Right lobe of liver (tissue), 6 donors: ENCODE results near the gene ZNF862. TPM values are rescaled to one million over a fixed set of nuclear protein-coding genes. Genes with fewer than 3 reads are reported as not detected.

Experiments used
- ATAC-seq, 4 donors: fragments of 200-7000 bp; cut with Tn5 transposase; one replicate each; pipeline ENCODE4 v1.9.1; 2020; ENCODE audit warnings: mild to moderate bottlenecking in 4 of 4, moderate library complexity in 4 of 4
- DNase-seq, 3 donors: peaks; one replicate each; pipeline ENCODE4 v3.0.0-alpha.2; 2020
- H3K27ac ChIP-seq, 3 donors: fragments of 200-600 bp; one replicate each; pipeline ENCODE4 v1.8.0; 2022
- H3K27me3 ChIP-seq, 2 donors: fragments of 200-600 bp; one replicate each; pipeline ENCODE4 v1.8.0; 2022
- H3K36me3 ChIP-seq, 4 donors: fragments of 200-600 bp; sonication (generic) in 1 of 4; one replicate each; pipeline versions ENCODE4 v1.5.1 to v1.8.0; 2017 to 2022; ENCODE audit warnings: control low read depth in 1 of 4
- H3K4me1 ChIP-seq, 4 donors: fragments of 200-600 bp; sonication (generic) in 1 of 4; one replicate each; pipeline versions ENCODE4 v1.5.1 to v1.8.0; 2017 to 2022; ENCODE audit warnings: control low read depth in 1 of 4
- H3K4me3 ChIP-seq, 3 donors: fragments of 200-600 bp; one replicate each; pipeline ENCODE4 v1.8.0; 2022
- H3K9me3 ChIP-seq, 4 donors: fragments of 200-600 bp; sonication (generic) in 1 of 4; one replicate each; pipeline versions ENCODE4 v1.5.1 to v1.8.0; 2017 to 2022; ENCODE audit warnings: control low read depth in 1 of 4
- POLR2A ChIP-seq: fragments of 450-650 bp; IDR thresholded peaks from one replicate; pipeline ENCODE4 v1.6.1; 2017; ENCODE audit warnings: antibody characterized with exemption, mild to moderate bottlenecking
- WGBS: methylation state at CpG from one replicate; pipeline ENCODE4 v1.1.6; 2018; ENCODE audit warnings: low coverage, low lambda C conversion rate; ENCODE audit not compliant: insufficient coverage; ENCODE audit errors: missing lambda C conversion rate; 5-methylcytosine and 5-hydroxymethylcytosine counted together
- intact Hi-C, 2 donors: fragments of 100-400 bp; cut with DNase I; formaldehyde crosslinking; loops; one replicate each; pipeline versions ENCODE4 v1.11.2 to v1.14.1; 2022
- total RNA-seq, 6 experiments: library from RNA; depleted of rRNA in 2 of 6; stranded (reverse); fragments of >200 nt in 2 of 6; fragmentation: NEBNext Ultra II Directional in 3 of 6; extraction: Animal tissue kit (Norgen Biotek cat#: 25700) in 3 of 6; gene quantifications; one replicate each; pipeline versions ENCODE4 v1.1.0 to v1.2.4, GENCODE V29; 2016 to 2023
- TF ChIP-seq, protein P1 (sequence below), 4 donors: fragments of 200-600 bp in 3 of 4; fragments of 450-650 bp in 1 of 4; IDR thresholded peaks; one replicate each; pipeline versions ENCODE4 v1.5.1 to v1.8.0; 2016 to 2022; ENCODE audit warnings: antibody characterized with exemption in 4 of 4, mild to moderate bottlenecking in 2 of 4
- donor health status: DM: no; HTN: yes; CAD: no.
- donor health status: DM: no; HTN: no; CAD: no.
- donor health status: DM: no; HTN: no; CAD: no.
- donor health status: DM: no; HTN: yes; CAD: no.
- donor health status: DM: no; HTN: yes; CAD: no.

Gene ZNF862
- total RNA-seq, 6 experiments from 2014 or later = 2.5 to 11.3 (median 7.1) TPM

DNA sequence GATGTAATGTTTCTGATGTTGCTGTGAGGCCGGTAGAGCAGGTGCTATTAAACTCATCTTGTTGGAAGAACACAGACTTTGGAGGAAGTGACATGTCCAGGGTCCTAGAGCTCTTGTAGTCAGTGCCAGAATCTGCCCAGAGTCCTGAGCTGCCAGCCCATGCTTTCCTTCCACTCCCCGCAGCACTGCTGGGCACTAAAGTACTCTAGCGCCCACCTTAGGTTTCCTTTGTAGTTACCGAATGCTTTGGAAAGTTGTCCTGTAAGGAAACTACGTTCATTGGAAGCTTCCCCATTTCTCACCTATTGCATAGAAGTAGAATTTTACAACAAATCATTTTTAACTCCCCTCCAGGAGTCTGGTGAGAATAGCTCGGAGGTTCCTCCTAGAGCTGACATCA is 11.0 kb downstream of the ZNF862 start:
- peak in 1 of 3 donors; percentile 30 for DNase-seq
- intact Hi-C loops = no loop called here
- WGBS = 81% methylated on average over 5 of the region's 6 CpGs

DNA sequence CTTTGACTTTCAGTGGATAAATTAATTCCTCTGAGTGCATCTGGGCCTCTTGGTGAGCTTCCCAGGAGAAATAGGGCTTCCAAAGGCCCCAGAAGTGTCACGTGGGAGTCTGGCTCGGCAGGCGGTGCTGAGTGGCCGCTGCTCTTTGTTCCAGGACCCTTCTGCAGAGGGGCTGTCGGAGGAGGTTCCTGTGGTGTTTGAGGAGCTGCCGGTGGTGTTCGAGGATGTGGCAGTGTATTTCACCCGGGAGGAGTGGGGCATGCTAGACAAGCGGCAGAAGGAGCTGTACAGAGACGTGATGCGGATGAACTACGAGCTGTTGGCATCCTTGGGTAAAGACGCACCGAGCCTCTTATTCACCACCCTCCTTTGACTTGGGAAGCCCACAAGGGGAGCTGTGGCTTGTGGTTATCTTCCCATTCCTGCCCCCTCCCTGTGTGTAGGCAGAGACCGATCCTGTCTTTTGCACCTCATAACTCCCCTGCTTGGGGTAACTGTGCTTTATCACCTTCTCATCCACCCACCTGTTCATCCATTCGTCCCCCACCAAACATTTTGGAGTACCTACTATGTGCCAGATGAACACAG is 11.9 kb downstream of the ZNF862 start:
- Histone ChIP-seq H3K36me3 (no peaks in the 10 kb centered on the region), H3K9me3 (no peaks in the 10 kb centered on the region), H3K27me3 (no peaks in the 10 kb centered on the region), H3K4me1 (peaks cover 0 to 11% (median 3%) of the 10 kb centered on the region in 4 donors), H3K27ac (no peak overlapping the region), H3K4me3 (no peak overlapping the region)
- ATAC-seq (no peak), DNase-seq (peak in 1 of 3 donors; percentile 25)
- intact Hi-C loops = no loop called here
- TF ChIP-seq POLR2A = no peak
- TF ChIP-seq, protein P1, sequence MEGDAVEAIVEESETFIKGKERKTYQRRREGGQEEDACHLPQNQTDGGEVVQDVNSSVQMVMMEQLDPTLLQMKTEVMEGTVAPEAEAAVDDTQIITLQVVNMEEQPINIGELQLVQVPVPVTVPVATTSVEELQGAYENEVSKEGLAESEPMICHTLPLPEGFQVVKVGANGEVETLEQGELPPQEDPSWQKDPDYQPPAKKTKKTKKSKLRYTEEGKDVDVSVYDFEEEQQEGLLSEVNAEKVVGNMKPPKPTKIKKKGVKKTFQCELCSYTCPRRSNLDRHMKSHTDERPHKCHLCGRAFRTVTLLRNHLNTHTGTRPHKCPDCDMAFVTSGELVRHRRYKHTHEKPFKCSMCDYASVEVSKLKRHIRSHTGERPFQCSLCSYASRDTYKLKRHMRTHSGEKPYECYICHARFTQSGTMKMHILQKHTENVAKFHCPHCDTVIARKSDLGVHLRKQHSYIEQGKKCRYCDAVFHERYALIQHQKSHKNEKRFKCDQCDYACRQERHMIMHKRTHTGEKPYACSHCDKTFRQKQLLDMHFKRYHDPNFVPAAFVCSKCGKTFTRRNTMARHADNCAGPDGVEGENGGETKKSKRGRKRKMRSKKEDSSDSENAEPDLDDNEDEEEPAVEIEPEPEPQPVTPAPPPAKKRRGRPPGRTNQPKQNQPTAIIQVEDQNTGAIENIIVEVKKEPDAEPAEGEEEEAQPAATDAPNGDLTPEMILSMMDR (IDR thresholded peaks at IDR 0.05) = no peak
- WGBS = 77% methylated on average over 7 of the region's 16 CpGs

More for the DNA sequence above, 11.0 kb downstream of the ZNF862 start:
- H3K27me3 ChIP-seq = no peaks in the 10 kb centered on the region
- peaks cover 0 to 2% (median 0%) of the 10 kb centered on the region in 4 donors for H3K4me1 ChIP-seq
- no peak overlapping the region for H3K27ac ChIP-seq
- no peaks in the 10 kb centered on the region for H3K9me3 ChIP-seq
- H3K4me3 ChIP-seq = no peak overlapping the region
- no peak for ATAC-seq
- TF ChIP-seq POLR2A = no peak
- TF ChIP-seq, protein P1 (IDR thresholded peaks at IDR 0.05) = no peak
- H3K36me3 ChIP-seq = no peaks in the 10 kb centered on the region

DNA sequence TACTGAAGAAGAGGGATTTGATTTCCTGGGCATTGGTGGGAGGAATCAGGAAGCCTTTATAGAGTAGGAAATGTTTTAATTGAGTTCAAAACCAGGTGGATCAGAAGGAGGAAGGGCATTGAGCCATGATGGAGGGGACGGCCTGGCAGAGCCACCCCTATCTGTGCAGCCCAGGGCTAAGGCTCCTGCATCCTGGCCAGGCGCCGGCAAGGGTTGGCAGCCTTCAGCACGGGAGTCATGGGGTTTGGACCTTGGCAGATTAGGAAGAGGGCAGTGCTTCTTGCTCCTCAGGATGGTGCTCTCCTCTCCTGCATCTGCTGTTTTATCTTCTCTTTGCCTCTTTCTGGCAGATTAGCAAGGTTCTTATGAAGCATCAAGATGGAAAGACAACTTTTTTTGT is 12.5 kb downstream of the ZNF862 start:
- DNase-seq (peak in 1 of 3 donors; percentile 24), ATAC-seq (no peak)
- no peak overlapping the region for H3K4me3 ChIP-seq
- no peaks in the 10 kb centered on the region for H3K27me3 ChIP-seq
- H3K27ac ChIP-seq = no peak overlapping the region
- H3K36me3 ChIP-seq = no peaks in the 10 kb centered on the region
- TF ChIP-seq, protein P1 (IDR thresholded peaks at IDR 0.05) = no peak
- TF ChIP-seq POLR2A = no peak
- peaks cover 0 to 11% (median 3%) of the 10 kb centered on the region in 4 donors for H3K4me1 ChIP-seq
- whole genome bisulfite sequencing = no CpG with 5 or more reads among the region's 4 CpGs
- intact Hi-C loops = no loop called here
- no peaks in the 10 kb centered on the region for H3K9me3 ChIP-seq

DNA sequence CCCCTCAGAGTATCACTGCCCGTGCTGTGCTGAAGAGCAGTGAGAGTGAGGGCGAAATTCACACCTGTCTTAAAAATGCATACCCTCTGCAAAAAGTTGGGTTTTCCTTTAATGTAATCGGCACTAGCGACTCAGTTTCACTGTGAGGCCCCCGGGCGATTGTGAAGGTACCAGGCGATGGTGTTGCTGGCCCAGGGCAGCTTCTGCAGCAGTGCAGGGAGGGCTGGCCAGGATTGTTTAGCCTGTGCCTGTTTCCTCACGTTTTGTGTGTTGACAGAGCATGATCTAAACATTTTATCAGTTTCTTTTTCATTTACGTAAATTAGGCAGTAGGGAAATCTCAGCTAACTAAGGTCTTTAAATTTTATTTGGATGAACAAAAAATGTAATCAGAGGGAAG is 13.3 kb downstream of the ZNF862 start:
- intact Hi-C loops = no loop called here
- ATAC-seq (no peak), DNase-seq (no peak)
- peaks cover 0 to 11% (median 3%) of the 10 kb centered on the region in 4 donors for H3K4me1 ChIP-seq
- no peaks in the 10 kb centered on the region for H3K36me3 ChIP-seq
- no peak overlapping the region for H3K4me3 ChIP-seq
- H3K27ac ChIP-seq = no peak overlapping the region
- H3K27me3 ChIP-seq = no peaks in the 10 kb centered on the region
- TF ChIP-seq, protein P1 (IDR thresholded peaks at IDR 0.05) = no peak
- no peak for TF ChIP-seq POLR2A
- 87% methylated on average over 3 of the region's 9 CpGs for WGBS
- H3K9me3 ChIP-seq = no peaks in the 10 kb centered on the region
